GM23338 (cell line): ENCODE measurements around the gene DLGAP4. TPM values are rescaled to one million over a fixed set of nuclear protein-coding genes. Genes with fewer than 3 reads are reported as not detected.

ENCODE experiments used
- ATAC-seq: fragments of 200-7000 bp; cut with Tn5 transposase; 3 replicates; pipeline ENCODE4 v1.9.1; 2020
- DNase-seq: peaks from one replicate; pipeline ENCODE4 v3.0.0-alpha.2; 2015; ENCODE audit warnings: low spot score
- H2AFZ ChIP-seq: fragments of 200-600 bp; sonication (generic); 2 replicates; pipeline ENCODE4 v1.8.0; 2016; ENCODE audit warnings: antibody characterized with exemption, mild to moderate bottlenecking, moderate library complexity
- H3F3A ChIP-seq: fragments of 200-600 bp; sonication (generic); replicated peaks from 2 replicates; pipeline ENCODE4 v1.8.0; 2017; ENCODE audit warnings: antibody characterized with exemption, mixed run types, low read depth
- H3K27ac ChIP-seq: fragments of 200-600 bp; sonication (generic); 2 replicates; pipeline ENCODE4 v1.6.1; 2016; ENCODE audit warnings: low read depth
- H3K27me3 ChIP-seq: fragments of 200-600 bp; sonication (generic); 2 replicates; pipeline ENCODE4 v1.8.0; 2016; ENCODE audit warnings: mild to moderate bottlenecking, mixed run types, moderate library complexity; ENCODE audit not compliant: insufficient read depth
- H3K36me3 ChIP-seq: fragments of 200-600 bp; sonication (generic); 2 replicates; pipeline ENCODE4 v1.8.0; 2016; ENCODE audit warnings: mild to moderate bottlenecking; ENCODE audit not compliant: insufficient read depth
- H3K4me1 ChIP-seq: fragments of 200-600 bp; sonication (generic); 2 replicates; pipeline ENCODE4 v1.8.0; 2016; ENCODE audit warnings: mild to moderate bottlenecking, moderate library complexity; ENCODE audit not compliant: insufficient read depth
- H3K4me2 ChIP-seq: fragments of 200-600 bp; sonication (generic); 2 replicates; pipeline ENCODE4 v1.7.1; 2017; ENCODE audit warnings: mixed run types
- H3K4me3 ChIP-seq: fragments of 200-600 bp; sonication (generic); 2 replicates; pipeline ENCODE4 v1.6.1; 2016; ENCODE audit warnings: mixed run types
- H3K79me2 ChIP-seq: fragments of 200-600 bp; sonication (generic); replicated peaks from 2 replicates; pipeline ENCODE4 v1.8.0; 2017; ENCODE audit warnings: mild to moderate bottlenecking; ENCODE audit not compliant: insufficient read depth
- H3K9me2 ChIP-seq: fragments of 200-600 bp; sonication (generic); 2 replicates; pipeline ENCODE4 v1.8.0; 2017; ENCODE audit not compliant: insufficient read depth
- H4K20me1 ChIP-seq: fragments of 200-600 bp; sonication (generic); replicated peaks from 2 replicates; pipeline ENCODE4 v1.8.0; 2017; ENCODE audit warnings: mild to moderate bottlenecking; ENCODE audit not compliant: insufficient read depth
- H3K27ac Mint-ChIP-seq: 2 replicates; pipeline ENCODE4 v1.8.0; 2020; ENCODE audit warnings: inconsistent platforms, mild to moderate bottlenecking, moderate library complexity, mixed read lengths
- H3K27me3 Mint-ChIP-seq: 3 replicates; pipeline ENCODE4 v1.8.0; 2022; ENCODE audit warnings: low read depth, mild to moderate bottlenecking, moderate library complexity, mixed read lengths, inconsistent platforms; ENCODE audit not compliant: insufficient read depth, poor library complexity
- H3K36me3 Mint-ChIP-seq: 3 replicates; pipeline ENCODE4 v1.8.0; 2021; ENCODE audit warnings: low read depth, mild to moderate bottlenecking, inconsistent platforms, moderate library complexity, mixed read lengths
- H3K4me1 Mint-ChIP-seq: 3 replicates; pipeline ENCODE4 v1.8.0; 2020; ENCODE audit warnings: mild to moderate bottlenecking, inconsistent platforms, mixed read lengths
- H3K4me3 Mint-ChIP-seq: 3 replicates; pipeline ENCODE4 v1.8.0; 2021; ENCODE audit warnings: moderate library complexity, mild to moderate bottlenecking, inconsistent platforms, mixed read lengths
- H3K9me3 Mint-ChIP-seq: 3 replicates; pipeline ENCODE4 v1.8.0; 2020; ENCODE audit warnings: moderate library complexity, mild to moderate bottlenecking, inconsistent platforms, mixed read lengths
- CREB1 ChIP-seq: fragments of 250-450 bp; sonication (Bioruptor Pico); IDR thresholded peaks from 2 replicates; pipeline ENCODE4 v1.5.0; 2020; ENCODE audit warnings: low read depth, mild to moderate bottlenecking, moderate library complexity
- CTCF ChIP-seq, 2 experiments: fragments of 200-600 bp in 1 of 2; sonication (generic) in 1 of 2; conservative IDR thresholded peaks; 2 replicates each; pipeline versions ENCODE4 v1.5.1 to v1.6.1; 2016 to 2017; ENCODE audit warnings: antibody characterized with exemption in 2 of 2, low read depth in 2 of 2, mild to moderate bottlenecking in 2 of 2, moderate library complexity in 1 of 2
- ETS1 ChIP-seq: IDR thresholded peaks from 2 replicates; pipeline ENCODE4 v1.6.1; 2016; ENCODE audit warnings: antibody characterized with exemption
- EZH2 ChIP-seq: fragments of 200-600 bp; sonication (generic); IDR thresholded peaks from one replicate; pipeline ENCODE4 v1.8.0; 2017; ENCODE audit warnings: antibody characterized with exemption, mild to moderate bottlenecking, low read depth; ENCODE audit not compliant: unreplicated experiment
- EZH2phosphoT487 ChIP-seq: fragments of 200-600 bp; sonication (generic); IDR thresholded peaks from one replicate; pipeline ENCODE4 v1.8.1; 2018; ENCODE audit warnings: antibody characterized with exemption; ENCODE audit not compliant: unreplicated experiment
- JUNB ChIP-seq: IDR thresholded peaks from one replicate; pipeline ENCODE4 v1.6.1; 2016; ENCODE audit warnings: antibody characterized with exemption; ENCODE audit not compliant: unreplicated experiment
- NANOG ChIP-seq: IDR thresholded peaks from 2 replicates; pipeline ENCODE4 v1.6.1; 2016; ENCODE audit warnings: antibody characterized with exemption, borderline replicate concordance
- POLR2AphosphoS5 ChIP-seq: IDR thresholded peaks from 2 replicates; pipeline ENCODE4 v1.6.1; 2016; ENCODE audit warnings: antibody characterized with exemption, low read depth
- STAT1 ChIP-seq: IDR thresholded peaks from one replicate; pipeline ENCODE4 v1.6.1; 2016; ENCODE audit warnings: antibody characterized with exemption; ENCODE audit not compliant: unreplicated experiment
- ZNF114 ChIP-seq: fragments of 250-450 bp; sonication (Bioruptor Pico); IDR thresholded peaks from 2 replicates; pipeline ENCODE4 v1.5.0; 2020; ENCODE audit warnings: mild to moderate bottlenecking, moderate library complexity
- ZNF331 ChIP-seq: fragments of 250-450 bp; sonication (Bioruptor Pico); IDR thresholded peaks from 2 replicates; pipeline ENCODE4 v1.5.0; 2020; ENCODE audit warnings: low read depth, mild to moderate bottlenecking, moderate library complexity
- polyA plus RNA-seq: library from polyadenylated mRNA; unstranded; fragments of >200 nt; fragmentation: Nextera tagmentation; extraction: Ambion mirVana; gene quantifications from 2 replicates; pipeline ENCODE4 v1.2.1, GENCODE V29; 2016
- total RNA-seq: library from RNA; depleted of rRNA; stranded (reverse); fragments of >200 nt; shearing (Covaris generic); gene quantifications from 2 replicates; pipeline ENCODE4 v1.2.3, GENCODE V29; 2014
- TF ChIP-seq, protein P1 (sequence below): IDR thresholded peaks from one replicate; pipeline ENCODE4 v1.6.1; 2018; ENCODE audit warnings: antibody characterized with exemption; ENCODE audit not compliant: unreplicated experiment
- TF ChIP-seq, protein P2 (sequence below): fragments of 250-450 bp; sonication (Bioruptor Pico); IDR thresholded peaks from 2 replicates; pipeline ENCODE4 v1.5.0; 2020; ENCODE audit warnings: mild to moderate bottlenecking, moderate library complexity

The DLGAP4 gene
- total and polyA plus RNA-seq, 2 experiments from 2014 or later, result 46.1 to 52.2 TPM

GRCh38 chr20:36421641-36422040 lies 115.5 kb downstream of the DLGAP4 start:
- H3K36me3 Mint-ChIP-seq, result no peaks in the 10 kb centered on the region
- no peaks in the 10 kb centered on the region for H3K9me3 Mint-ChIP-seq
- no peak for DNase-seq
- H3K4me3 ChIP-seq, result no peak overlapping the region
- peaks cover 2% of the 10 kb centered on the region for H3K27me3 Mint-ChIP-seq
- H4K20me1 ChIP-seq, result no peaks in the 10 kb centered on the region; the same call in 1 of the 2 replicates
- H3K4me2 ChIP-seq, result no peak overlapping the region
- no peaks in the 10 kb centered on the region for H3K36me3 ChIP-seq
- no peaks in the 10 kb centered on the region for H3K27me3 ChIP-seq
- H3K79me2 ChIP-seq, result no peaks in the 10 kb centered on the region
- no peak overlapping the region for H3K27ac Mint-ChIP-seq
- H3K9me2 ChIP-seq, result no peaks in the 10 kb centered on the region
- H3F3A ChIP-seq, result no peaks in the 10 kb centered on the region
- no peak overlapping the region for H3K4me3 Mint-ChIP-seq
- H3K4me1 ChIP-seq, result no peaks in the 10 kb centered on the region
- no peak overlapping the region for H3K27ac ChIP-seq
- H3K4me1 Mint-ChIP-seq, result no peaks in the 10 kb centered on the region
- TF ChIP-seq EZH2 (no peak), EZH2phosphoT487 (no peak), ZNF114 (no peak), POLR2AphosphoS5 (no peak), ZNF331 (CRISPR knock-in tag) (no peak), ETS1 (no peak), JUNB (no peak), NANOG (no peak), STAT1 (no peak), CTCF (conservative IDR thresholded peaks at IDR 0.05; ENCODE audit: low read depth in 2 of 2) (no peak), CREB1 (CRISPR knock-in tag) (no peak)
- TF ChIP-seq, protein P1, sequence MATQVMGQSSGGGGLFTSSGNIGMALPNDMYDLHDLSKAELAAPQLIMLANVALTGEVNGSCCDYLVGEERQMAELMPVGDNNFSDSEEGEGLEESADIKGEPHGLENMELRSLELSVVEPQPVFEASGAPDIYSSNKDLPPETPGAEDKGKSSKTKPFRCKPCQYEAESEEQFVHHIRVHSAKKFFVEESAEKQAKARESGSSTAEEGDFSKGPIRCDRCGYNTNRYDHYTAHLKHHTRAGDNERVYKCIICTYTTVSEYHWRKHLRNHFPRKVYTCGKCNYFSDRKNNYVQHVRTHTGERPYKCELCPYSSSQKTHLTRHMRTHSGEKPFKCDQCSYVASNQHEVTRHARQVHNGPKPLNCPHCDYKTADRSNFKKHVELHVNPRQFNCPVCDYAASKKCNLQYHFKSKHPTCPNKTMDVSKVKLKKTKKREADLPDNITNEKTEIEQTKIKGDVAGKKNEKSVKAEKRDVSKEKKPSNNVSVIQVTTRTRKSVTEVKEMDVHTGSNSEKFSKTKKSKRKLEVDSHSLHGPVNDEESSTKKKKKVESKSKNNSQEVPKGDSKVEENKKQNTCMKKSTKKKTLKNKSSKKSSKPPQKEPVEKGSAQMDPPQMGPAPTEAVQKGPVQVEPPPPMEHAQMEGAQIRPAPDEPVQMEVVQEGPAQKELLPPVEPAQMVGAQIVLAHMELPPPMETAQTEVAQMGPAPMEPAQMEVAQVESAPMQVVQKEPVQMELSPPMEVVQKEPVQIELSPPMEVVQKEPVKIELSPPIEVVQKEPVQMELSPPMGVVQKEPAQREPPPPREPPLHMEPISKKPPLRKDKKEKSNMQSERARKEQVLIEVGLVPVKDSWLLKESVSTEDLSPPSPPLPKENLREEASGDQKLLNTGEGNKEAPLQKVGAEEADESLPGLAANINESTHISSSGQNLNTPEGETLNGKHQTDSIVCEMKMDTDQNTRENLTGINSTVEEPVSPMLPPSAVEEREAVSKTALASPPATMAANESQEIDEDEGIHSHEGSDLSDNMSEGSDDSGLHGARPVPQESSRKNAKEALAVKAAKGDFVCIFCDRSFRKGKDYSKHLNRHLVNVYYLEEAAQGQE, result no peak
- TF ChIP-seq, protein P2, sequence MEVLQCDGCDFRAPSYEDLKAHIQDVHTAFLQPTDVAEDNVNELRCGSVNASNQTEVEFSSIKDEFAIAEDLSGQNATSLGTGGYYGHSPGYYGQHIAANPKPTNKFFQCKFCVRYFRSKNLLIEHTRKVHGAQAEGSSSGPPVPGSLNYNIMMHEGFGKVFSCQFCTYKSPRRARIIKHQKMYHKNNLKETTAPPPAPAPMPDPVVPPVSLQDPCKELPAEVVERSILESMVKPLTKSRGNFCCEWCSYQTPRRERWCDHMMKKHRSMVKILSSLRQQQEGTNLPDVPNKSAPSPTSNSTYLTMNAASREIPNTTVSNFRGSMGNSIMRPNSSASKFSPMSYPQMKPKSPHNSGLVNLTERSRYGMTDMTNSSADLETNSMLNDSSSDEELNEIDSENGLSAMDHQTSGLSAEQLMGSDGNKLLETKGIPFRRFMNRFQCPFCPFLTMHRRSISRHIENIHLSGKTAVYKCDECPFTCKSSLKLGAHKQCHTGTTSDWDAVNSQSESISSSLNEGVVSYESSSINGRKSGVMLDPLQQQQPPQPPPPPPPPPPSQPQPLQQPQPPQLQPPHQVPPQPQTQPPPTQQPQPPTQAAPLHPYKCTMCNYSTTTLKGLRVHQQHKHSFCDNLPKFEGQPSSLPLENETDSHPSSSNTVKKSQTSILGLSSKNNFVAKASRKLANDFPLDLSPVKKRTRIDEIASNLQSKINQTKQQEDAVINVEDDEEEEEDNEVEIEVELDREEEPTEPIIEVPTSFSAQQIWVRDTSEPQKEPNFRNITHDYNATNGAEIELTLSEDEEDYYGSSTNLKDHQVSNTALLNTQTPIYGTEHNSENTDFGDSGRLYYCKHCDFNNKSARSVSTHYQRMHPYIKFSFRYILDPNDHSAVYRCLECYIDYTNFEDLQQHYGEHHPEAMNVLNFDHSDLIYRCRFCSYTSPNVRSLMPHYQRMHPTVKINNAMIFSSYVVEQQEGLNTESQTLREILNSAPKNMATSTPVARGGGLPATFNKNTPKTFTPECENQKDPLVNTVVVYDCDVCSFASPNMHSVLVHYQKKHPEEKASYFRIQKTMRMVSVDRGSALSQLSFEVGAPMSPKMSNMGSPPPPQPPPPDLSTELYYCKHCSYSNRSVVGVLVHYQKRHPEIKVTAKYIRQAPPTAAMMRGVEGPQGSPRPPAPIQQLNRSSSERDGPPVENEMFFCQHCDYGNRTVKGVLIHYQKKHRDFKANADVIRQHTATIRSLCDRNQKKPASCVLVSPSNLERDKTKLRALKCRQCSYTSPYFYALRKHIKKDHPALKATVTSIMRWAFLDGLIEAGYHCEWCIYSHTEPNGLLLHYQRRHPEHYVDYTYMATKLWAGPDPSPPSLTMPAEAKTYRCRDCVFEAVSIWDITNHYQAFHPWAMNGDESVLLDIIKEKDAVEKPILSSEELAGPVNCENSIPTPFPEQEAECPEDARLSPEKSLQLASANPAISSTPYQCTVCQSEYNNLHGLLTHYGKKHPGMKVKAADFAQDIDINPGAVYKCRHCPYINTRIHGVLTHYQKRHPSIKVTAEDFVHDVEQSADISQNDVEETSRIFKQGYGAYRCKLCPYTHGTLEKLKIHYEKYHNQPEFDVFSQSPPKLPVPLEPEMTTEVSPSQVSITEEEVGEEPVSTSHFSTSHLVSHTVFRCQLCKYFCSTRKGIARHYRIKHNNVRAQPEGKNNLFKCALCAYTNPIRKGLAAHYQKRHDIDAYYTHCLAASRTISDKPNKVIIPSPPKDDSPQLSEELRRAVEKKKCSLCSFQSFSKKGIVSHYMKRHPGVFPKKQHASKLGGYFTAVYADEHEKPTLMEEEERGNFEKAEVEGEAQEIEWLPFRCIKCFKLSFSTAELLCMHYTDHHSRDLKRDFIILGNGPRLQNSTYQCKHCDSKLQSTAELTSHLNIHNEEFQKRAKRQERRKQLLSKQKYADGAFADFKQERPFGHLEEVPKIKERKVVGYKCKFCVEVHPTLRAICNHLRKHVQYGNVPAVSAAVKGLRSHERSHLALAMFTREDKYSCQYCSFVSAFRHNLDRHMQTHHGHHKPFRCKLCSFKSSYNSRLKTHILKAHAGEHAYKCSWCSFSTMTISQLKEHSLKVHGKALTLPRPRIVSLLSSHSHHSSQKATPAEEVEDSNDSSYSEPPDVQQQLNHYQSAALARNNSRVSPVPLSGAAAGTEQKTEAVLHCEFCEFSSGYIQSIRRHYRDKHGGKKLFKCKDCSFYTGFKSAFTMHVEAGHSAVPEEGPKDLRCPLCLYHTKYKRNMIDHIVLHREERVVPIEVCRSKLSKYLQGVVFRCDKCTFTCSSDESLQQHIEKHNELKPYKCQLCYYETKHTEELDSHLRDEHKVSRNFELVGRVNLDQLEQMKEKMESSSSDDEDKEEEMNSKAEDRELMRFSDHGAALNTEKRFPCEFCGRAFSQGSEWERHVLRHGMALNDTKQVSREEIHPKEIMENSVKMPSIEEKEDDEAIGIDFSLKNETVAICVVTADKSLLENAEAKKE (CRISPR knock-in tag), result no peak
- H2AFZ ChIP-seq, result no peak overlapping the region
- no peak for ATAC-seq
